Stimulated activated effector memory CD8-positive, alpha-beta T cell treated with anti-CD3 and anti-CD28 coated beads, Interleukin-12 subunit alpha, Interleukin-12 subunit beta, amount 100 ng/mL, for 72 hours (primary cell): ENCODE data around the gene GLRA2.
"Not testable (repeated sequence)": the region's sequence is repeated elsewhere in the genome, so short reads cannot be mapped to it uniquely, and the experiment has no call there.

Source experiments
- ATAC-seq: fragments of 150-1000 bp; cut with Tn5 transposase; 2 replicates; pipeline ENCODE4 v1.10.0; 2021
- DNase-seq, 2 donors: peaks; one replicate each; pipeline ENCODE4 v3.0.0; 2021 to 2022; ENCODE audit warnings: low spot score in 2 of 2
- H3K27ac Mint-ChIP-seq: one replicate; pipeline ENCODE4 v1.8.0; 2022; ENCODE audit warnings: mild to moderate bottlenecking, mixed read lengths
- H3K36me3 Mint-ChIP-seq: one replicate; pipeline ENCODE4 v1.8.0; 2022; ENCODE audit warnings: mild to moderate bottlenecking, mixed read lengths
- H3K4me1 Mint-ChIP-seq: one replicate; pipeline ENCODE4 v1.8.0; 2022; ENCODE audit warnings: mixed read lengths
- H3K4me3 Mint-ChIP-seq: one replicate; pipeline ENCODE4 v1.8.0; 2022; ENCODE audit warnings: mild to moderate bottlenecking, mixed read lengths
- H3K9me3 Mint-ChIP-seq: one replicate; pipeline ENCODE4 v1.8.0; 2022; ENCODE audit warnings: mixed read lengths

GLRA2 gene

GRCh38 chrX:14564058-14564457 lies 34.7 kb downstream of the GLRA2 start:
- ATAC-seq: no peak
- H3K27ac Mint-ChIP-seq: no peak overlapping the region
- H3K4me1 Mint-ChIP-seq: no peaks in the 10 kb centered on the region
- H3K4me3 Mint-ChIP-seq: no peak overlapping the region
- peaks cover 9% of the 10 kb centered on the region for H3K9me3 Mint-ChIP-seq
- no peak for DNase-seq
- H3K36me3 Mint-ChIP-seq: no peaks in the 10 kb centered on the region

- ATAC-seq (no peak), DNase-seq (no peak)
- Mint-ChIP-seq H3K4me1 (no peaks in the 10 kb centered on the region), H3K4me3 (no peak overlapping the region), H3K36me3 (no peaks in the 10 kb centered on the region), H3K9me3 (no peaks in the 10 kb centered on the region), H3K27ac (no peak overlapping the region)
Measured at GRCh38 chrX:14573161-14573560, 43.8 kb downstream of the GLRA2 start.

GRCh38 chrX:14581081-14581480 lies 51.7 kb downstream of the GLRA2 start:
- no peaks in the 10 kb centered on the region for H3K4me1 Mint-ChIP-seq
- H3K27ac Mint-ChIP-seq: no peak overlapping the region
- DNase-seq (no peak), ATAC-seq (no peak)
- no peak overlapping the region for H3K4me3 Mint-ChIP-seq
- no peaks in the 10 kb centered on the region for H3K9me3 Mint-ChIP-seq
- no peaks in the 10 kb centered on the region for H3K36me3 Mint-ChIP-seq

GRCh38 chrX:14584548-14584947 lies 55.2 kb downstream of the GLRA2 start:
- Mint-ChIP-seq H3K9me3 (no peaks in the 10 kb centered on the region), H3K36me3 (no peaks in the 10 kb centered on the region), H3K27ac (no peak overlapping the region), H3K4me1 (no peaks in the 10 kb centered on the region), H3K4me3 (no peak overlapping the region)
- ATAC-seq: no peak
- DNase-seq: no peak

GRCh38 chrX:14590216-14590615 lies 60.9 kb downstream of the GLRA2 start:
- DNase-seq: no peak
- Mint-ChIP-seq H3K4me1 (no peaks in the 10 kb centered on the region), H3K4me3 (no peak overlapping the region), H3K36me3 (no peaks in the 10 kb centered on the region), H3K27ac (no peak overlapping the region), H3K9me3 (no peaks in the 10 kb centered on the region)
- no peak for ATAC-seq

GRCh38 chrX:14590693-14591424 lies 61.5 kb downstream of the GLRA2 start:
- ATAC-seq (no peak), DNase-seq (no peak)
- Mint-ChIP-seq H3K27ac (no peak overlapping the region), H3K4me3 (no peak overlapping the region), H3K4me1 (no peaks in the 10 kb centered on the region), H3K9me3 (no peaks in the 10 kb centered on the region), H3K36me3 (no peaks in the 10 kb centered on the region)

- Mint-ChIP-seq H3K36me3 (no peaks in the 10 kb centered on the region), H3K9me3 (no peaks in the 10 kb centered on the region), H3K4me1 (no peaks in the 10 kb centered on the region), H3K4me3 (no peak overlapping the region), H3K27ac (no peak overlapping the region)
- DNase-seq (no peak), ATAC-seq (no peak)
Measured at GRCh38 chrX:14591976-14592375, 62.6 kb downstream of the GLRA2 start.

GRCh38 chrX:14594521-14594920 lies 65.2 kb downstream of the GLRA2 start:
- DNase-seq (no peak), ATAC-seq (no peak)
- no peaks in the 10 kb centered on the region for H3K36me3 Mint-ChIP-seq
- H3K4me3 Mint-ChIP-seq: no peak overlapping the region
- no peaks in the 10 kb centered on the region for H3K4me1 Mint-ChIP-seq
- H3K9me3 Mint-ChIP-seq: no peaks in the 10 kb centered on the region
- no peak overlapping the region for H3K27ac Mint-ChIP-seq

- DNase-seq (no peak), ATAC-seq (no peak)
- Mint-ChIP-seq H3K9me3 (no peaks in the 10 kb centered on the region), H3K4me1 (no peaks in the 10 kb centered on the region), H3K36me3 (no peaks in the 10 kb centered on the region), H3K4me3 (no peak overlapping the region), H3K27ac (no peak overlapping the region)
Measured at GRCh38 chrX:14598330-14598729, 69.0 kb downstream of the GLRA2 start.

GRCh38 chrX:14607446-14607985 lies 78.2 kb downstream of the GLRA2 start:
- no peak for ATAC-seq
- Mint-ChIP-seq H3K4me1 (no peaks in the 10 kb centered on the region), H3K4me3 (no peak overlapping the region), H3K27ac (no peak overlapping the region), H3K9me3 (no peaks in the 10 kb centered on the region), H3K36me3 (no peaks in the 10 kb centered on the region)
- DNase-seq: no peak

- not testable (repeated sequence) for DNase-seq, H3K36me3 Mint-ChIP-seq, H3K4me1 Mint-ChIP-seq, H3K9me3 Mint-ChIP-seq, ATAC-seq, H3K4me3 Mint-ChIP-seq, H3K27ac Mint-ChIP-seq
Measured at GRCh38 chrX:14612450-14612849, 83.1 kb downstream of the GLRA2 start.

- Mint-ChIP-seq H3K4me1 (no peaks in the 10 kb centered on the region), H3K4me3 (no peak overlapping the region), H3K27ac (no peak overlapping the region), H3K9me3 (no peaks in the 10 kb centered on the region), H3K36me3 (no peaks in the 10 kb centered on the region)
- no peak for ATAC-seq
- DNase-seq: no peak
Measured at GRCh38 chrX:14616301-14616700, 87.0 kb downstream of the GLRA2 start.

- Mint-ChIP-seq H3K9me3 (no peaks in the 10 kb centered on the region), H3K27ac (no peak overlapping the region), H3K4me1 (no peaks in the 10 kb centered on the region), H3K36me3 (no peaks in the 10 kb centered on the region), H3K4me3 (no peak overlapping the region)
- DNase-seq (no peak), ATAC-seq (no peak)
Measured at GRCh38 chrX:14616836-14617235, 87.5 kb downstream of the GLRA2 start.

GRCh38 chrX:14618177-14618965 lies 89.0 kb downstream of the GLRA2 start:
- ATAC-seq (no peak), DNase-seq (no peak)
- H3K36me3 Mint-ChIP-seq: no peaks in the 10 kb centered on the region
- no peak overlapping the region for H3K27ac Mint-ChIP-seq
- no peaks in the 10 kb centered on the region for H3K4me1 Mint-ChIP-seq
- H3K4me3 Mint-ChIP-seq: no peak overlapping the region
- no peaks in the 10 kb centered on the region for H3K9me3 Mint-ChIP-seq

- ATAC-seq (no peak), DNase-seq (no peak)
- Mint-ChIP-seq H3K9me3 (no peaks in the 10 kb centered on the region), H3K27ac (no peak overlapping the region), H3K36me3 (no peaks in the 10 kb centered on the region), H3K4me3 (no peak overlapping the region), H3K4me1 (no peaks in the 10 kb centered on the region)
Measured at GRCh38 chrX:14630733-14631132, 101.4 kb downstream of the GLRA2 start.
